Ureter (tissue), 1 donor: ENCODE data around the gene BTNL8. TPM values are rescaled to one million over a fixed set of nuclear protein-coding genes. Genes with fewer than 3 reads are reported as not detected.

Experiments
- DNase-seq: peaks from one replicate; pipeline ENCODE4 v3.0.0-alpha.2; 2020; ENCODE audit warnings: low spot score
- total RNA-seq: library from RNA; stranded (reverse); gene quantifications from one replicate; pipeline ENCODE4 v1.2.4, GENCODE V29; 2023
- donor health status: DM: yes; HTN: yes; CAD: no.

BTNL8 gene
- total RNA-seq, 1 donor from 2014 or later, result not detected

DNA sequence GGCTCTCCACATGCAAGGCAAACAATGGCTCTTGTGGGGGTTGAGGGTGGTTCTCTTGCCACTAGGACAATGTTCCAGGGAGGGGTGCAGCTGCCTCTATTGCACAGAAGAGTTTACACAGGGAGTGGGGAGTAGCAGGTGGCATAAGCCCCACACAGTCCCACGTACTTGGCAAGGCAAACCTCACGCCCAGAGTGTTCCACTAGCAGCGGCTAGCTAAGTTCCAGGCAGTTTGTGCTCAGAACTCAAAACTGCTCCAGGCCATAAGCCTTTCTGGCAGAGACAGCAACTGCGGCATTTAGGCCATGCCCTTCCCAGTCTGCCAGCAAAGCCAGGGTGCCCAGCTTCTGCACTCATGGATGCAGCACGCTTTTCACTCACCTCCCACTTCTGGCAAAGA is 60.7 kb downstream of the BTNL8 start:
- no peak for DNase-seq

DNA sequence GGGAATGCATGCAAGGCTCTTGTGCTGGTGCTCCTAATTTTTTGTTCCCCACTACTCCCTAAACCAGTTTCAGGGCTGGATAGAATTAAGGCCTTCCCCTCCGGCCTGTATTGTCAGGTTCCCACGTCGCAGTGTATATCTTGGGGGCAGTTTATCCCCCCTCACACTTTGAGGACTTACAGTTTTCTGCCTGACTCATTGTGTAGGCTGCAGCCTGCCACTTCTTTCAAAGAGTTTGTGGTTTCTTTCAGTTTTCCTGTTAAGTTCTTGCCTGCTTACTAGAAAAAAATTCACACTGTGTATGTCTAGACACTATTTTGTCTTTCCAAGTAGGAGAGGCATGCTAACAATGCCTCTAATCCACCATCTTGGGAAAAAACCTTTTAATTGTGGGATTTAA is 61.2 kb downstream of the BTNL8 start:
- no peak for DNase-seq

DNA sequence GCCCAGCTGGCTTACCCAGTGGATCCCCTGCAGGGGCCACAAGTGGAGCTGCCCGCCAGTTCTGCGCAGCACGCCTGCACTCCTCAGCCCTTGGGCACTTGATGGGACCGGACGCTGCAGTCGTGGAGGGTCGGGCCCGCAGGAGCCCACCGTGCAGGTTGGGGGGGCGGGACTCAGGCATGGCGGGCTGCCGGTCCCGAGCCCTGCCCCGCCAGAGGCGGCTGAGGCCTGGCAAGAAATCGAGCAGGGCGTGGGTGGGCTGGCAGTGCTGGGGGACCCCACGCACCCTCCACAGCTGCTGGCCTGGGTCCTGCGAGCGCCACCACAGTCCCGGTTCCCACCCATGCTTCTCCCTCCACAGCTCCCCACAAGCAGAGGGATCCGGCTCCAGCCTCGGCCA is 70.4 kb downstream of the BTNL8 start:
- no peak for DNase-seq

DNA sequence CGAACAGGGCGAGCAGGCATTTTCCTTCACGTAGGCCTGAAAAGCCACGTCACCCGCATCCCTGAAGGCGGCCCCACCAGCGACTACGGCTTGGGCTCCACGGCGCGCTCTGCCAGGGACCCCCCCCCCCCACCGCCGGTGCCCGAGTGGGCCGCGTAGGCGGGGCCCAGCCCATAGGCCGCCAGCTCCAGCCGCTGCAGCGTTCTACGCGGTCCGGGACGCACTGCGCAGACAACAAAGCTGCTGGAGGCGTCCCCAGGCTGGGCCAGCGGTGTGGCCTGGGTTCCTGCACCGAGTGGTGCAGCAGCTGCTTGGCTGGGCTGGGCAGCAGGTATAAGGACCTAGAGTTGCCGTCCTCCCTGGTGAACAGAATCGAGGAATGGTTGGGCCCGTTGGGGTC is 71.4 kb downstream of the BTNL8 start:
- DNase-seq, result no peak

DNA sequence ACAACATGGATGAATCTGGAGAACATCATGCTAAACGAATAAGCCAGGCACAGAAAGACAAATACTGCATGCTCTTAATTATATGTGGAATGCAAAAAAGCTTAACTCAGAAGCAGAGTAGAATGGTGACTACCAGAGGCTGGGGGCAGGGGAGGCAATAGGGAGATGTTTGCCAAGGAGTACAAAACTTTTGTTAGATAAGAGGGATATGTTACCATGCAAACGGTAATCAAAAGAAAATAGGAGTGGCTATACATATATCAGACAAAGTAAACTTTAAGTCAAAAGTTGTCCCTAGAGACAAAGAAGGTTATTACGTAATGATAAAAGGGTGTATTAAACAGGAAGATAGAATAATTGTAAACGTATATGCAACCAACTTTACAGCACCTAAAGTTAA is 71.9 kb downstream of the BTNL8 start:
- no peak for DNase-seq

DNA sequence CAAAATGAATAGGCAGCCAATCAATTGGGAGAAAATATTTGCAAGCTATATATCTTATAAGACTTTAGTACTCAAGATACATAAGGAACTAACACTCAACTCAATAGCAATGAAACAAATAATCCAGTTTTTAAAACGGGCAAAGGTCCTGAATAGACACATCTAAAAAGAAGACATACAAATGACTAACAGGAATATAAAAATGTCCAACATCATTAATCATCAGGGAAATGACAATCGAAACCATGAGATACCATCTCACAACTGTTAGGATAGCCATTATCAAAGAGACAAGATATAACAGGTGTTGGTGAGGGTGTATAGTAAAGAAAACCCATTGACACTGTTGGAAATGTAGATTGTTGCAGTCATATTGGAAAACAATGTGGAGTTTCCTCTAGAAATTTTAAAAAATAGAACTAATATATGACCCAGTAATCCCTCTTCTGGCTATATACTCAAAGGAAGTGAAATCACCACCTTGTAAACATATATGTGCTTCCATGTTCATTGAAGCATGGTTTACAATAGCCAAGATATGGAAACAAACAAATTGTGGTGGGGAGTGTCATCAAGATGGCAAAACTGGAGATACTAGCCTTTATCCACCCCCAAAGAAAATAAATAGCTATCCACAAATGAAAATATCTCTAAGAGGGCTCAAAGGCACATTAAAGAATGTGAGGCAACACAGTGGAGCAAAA is 75.8 kb downstream of the BTNL8 start:
- no peak for DNase-seq

DNA sequence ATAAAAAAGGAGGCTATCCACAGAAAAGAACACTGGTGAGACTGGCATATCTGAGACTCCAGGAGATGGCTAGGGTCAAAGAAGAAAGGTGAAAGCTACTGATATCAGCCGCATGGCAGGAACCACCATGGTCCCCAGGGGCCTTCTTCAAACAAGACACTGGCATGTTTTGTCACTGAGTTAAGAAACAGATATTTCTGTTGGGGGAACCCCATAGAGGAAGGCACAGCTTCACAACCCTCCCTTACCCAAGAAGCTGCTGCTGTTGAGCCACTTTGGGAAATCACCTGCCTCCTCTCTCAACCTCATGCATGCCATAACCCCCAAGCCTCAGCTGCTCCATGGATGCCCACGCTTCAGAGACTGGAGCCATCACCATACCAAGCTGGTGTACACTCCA is 76.4 kb downstream of the BTNL8 start:
- no peak for DNase-seq

DNA sequence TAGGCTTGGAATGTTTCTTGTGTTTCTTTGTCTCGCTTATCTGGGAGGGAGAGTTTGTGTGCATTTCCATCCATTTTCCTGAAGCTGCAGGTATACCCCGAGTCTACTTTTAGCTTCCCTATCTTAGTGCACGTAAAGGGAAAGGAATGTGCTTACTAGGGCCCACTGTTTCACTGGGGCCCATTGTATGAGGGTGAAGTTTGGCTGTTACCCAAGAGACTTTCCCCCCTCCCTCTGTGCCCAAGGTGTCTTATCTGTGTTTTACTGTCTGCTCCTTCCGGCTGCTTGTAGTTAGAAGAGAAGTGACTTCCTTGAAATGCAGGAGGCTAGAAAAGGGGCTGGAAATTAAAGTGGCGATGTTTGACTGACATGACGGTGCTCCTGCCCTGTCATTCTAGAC is 77.6 kb downstream of the BTNL8 start:
- no peak for DNase-seq

DNA sequence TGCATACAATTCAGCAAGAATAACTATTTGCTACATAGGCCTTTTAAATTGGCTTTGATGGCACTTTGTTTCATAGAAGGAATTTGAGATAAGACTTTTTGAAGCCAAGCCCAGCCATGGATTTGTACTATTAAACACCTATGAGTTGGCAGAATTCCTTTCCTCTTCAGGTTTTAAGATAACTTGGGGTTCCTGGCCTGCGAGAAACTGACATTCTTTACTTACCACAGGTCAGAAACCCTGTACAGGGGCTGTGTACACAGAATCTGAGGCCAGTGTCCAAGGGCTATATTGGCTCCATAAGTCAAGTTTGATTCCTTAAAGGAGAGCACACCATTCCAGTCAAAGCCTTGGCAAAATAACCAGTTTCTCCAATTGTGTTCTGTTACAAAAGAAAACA is 78.9 kb downstream of the BTNL8 start:
- no peak for DNase-seq

DNA sequence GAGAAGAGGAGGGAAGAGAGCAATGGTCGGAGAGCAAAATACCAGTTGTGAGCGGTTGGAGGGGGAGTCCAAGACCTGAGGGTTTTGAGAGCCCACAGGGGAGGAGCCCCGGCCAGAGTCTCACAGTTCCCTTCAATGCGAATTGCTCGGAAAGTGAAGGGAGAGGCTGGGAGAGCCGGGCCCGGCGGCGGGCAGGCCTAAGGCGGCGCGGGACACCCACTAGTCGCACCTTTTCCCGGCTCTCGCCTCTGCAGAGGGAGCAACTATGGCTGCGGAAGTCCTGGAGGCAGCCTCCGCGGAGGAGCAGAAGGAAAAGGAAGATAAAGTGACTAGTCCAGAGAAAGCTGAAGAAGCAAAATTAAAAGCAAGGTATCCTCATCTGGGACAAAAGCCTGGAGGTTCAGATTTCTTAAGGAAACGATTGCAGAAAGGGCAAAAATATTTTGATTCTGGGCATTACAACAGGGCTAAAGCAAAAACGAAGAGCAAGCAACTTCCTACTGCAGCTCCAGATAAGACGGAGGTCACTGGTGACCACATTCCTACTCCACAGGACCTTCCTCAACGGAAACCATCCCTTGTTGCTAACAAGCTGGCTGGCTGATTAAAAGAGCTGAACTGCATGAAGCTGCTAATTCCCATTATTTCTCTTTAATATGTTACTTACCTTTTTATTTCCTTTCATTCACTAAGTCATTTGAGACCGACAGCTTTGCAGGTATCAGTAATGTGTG is 83.2 kb downstream of the BTNL8 start:
- no peak for DNase-seq

DNA sequence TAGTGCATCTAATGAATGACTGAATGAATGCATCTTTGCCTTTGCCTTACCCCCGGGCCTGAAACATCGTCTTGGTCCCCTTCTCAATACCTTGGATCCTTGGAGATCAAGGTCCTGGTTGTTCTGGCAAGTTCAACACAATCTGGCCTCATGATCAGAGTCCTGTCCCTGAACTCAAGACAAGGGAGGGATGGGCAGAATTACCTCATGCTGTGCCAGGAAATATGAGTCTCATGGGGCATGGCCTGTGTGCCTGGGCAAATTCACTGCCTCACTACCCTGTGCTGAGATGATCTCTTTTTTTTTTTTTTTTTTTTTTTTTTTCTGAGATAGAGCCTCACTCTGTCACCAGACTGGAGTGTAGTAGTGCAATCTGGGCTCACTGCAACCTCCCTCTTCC is 89.1 kb downstream of the BTNL8 start:
- DNase-seq, result no peak

DNA sequence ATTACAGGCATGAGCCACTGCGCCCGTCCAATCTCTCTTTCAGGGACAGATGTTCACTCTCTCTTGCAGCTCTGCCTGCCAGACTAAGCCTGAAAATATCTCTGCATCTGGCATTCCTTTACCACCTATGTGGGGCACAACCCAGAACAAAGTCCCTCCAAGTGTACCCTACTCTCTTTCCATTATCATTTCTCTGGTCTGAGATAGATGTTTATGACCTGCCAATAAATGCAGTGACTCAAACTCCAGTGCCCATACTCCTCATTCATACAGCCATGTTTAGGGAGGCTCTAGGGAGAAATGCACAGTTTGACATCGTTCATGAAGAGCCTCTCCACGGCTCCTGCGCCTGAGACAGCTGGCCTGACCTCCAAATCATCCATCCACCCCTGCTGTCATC is 89.6 kb downstream of the BTNL8 start, which contains the start of gene BTNL3:
TSS of gene BTNL3 (plus strand) at position 255 of the 400 bp plus-strand sequence. CDS start 183 bp downstream, outside the sequence.
- no peak for DNase-seq

DNA sequence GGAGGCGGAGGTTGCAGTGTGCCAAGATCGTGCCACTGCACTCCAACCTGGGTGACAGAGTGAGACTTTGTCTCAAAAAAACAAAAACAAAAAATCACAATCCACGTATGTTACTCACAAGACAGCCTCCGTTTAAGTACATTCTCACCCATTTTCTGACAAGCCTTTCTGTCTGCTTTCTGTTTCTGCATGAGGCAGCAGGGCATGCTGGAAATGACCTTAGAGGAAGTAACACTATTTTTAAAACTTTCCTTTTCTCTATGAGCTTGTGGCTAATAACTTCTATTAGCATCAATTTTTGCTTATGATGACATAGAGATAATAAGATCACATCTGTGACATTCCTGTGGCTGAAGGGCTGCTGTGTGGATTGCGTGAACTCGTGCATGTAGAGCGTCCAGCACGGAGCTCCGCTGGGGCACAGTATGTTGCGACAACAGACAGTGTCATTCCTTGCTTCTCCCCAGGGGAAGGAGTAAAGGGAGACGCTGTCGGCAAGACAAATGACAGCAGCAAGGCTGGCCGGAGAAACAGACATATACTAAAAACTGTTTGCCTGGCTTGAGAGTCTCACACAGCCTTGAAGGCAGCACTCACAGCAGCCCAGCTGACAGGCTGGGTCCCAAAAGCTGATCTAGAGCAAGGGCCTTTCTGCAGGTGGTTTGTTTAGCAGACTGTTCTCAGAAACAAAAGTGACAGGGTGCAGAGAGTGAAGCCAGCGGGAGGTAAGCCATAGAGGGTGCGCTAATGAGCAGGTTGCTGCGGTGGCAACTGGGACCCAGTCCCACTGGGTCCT is 91.3 kb downstream of the BTNL8 start:
- no peak for DNase-seq

DNA sequence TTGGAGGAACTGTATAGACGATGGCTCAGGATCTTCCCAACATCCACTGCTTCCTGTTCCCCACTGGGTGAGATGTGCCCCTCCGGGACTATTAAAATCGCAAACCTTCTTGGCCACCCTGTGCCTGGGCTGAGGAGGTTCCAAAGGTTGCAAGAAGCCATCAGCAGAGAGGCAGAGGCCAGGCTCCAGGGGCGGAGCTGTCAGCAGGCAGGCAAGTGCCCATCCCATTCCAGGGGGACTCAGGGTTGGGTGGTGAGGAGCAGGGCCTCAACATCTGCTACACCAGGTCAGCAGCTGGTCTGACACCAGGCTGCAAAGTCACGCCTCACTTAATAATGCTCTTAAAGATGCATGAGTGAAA is 91.9 kb downstream of the BTNL8 start:
- no peak for DNase-seq

Other genes with a start within 250 kb of the BTNL8 start
- 12.1 TPM for gene FLT4, start 249.6 kb upstream of the BTNL8 start, total RNA-seq
- gene OR2Y1, start 159.1 kb upstream of the BTNL8 start, total RNA-seq, result not detected
- gene MGAT1, start 96.4 kb upstream of the BTNL8 start, total RNA-seq, result 151 TPM
- gene ZFP62, start 37.9 kb upstream of the BTNL8 start, total RNA-seq, result 44.8 TPM
- not detected for gene BTNL3, start 89.7 kb downstream of the BTNL8 start, total RNA-seq
- gene BTNL9, start 141.1 kb downstream of the BTNL8 start, total RNA-seq, result 26.0 TPM
- gene OR2V1, start 232.0 kb downstream of the BTNL8 start, total RNA-seq, result not detected
- not detected for gene OR2V2, start 248.4 kb downstream of the BTNL8 start, total RNA-seq